Right cardiac atrium (tissue), 5 donors: Measurements from ENCODE around the gene BMPR2. TPM values are rescaled to one million over a fixed set of nuclear protein-coding genes. Genes with fewer than 3 reads are reported as not detected.
"Not testable (repeated sequence)": the region's sequence is repeated elsewhere in the genome, so short reads cannot be mapped to it uniquely, and the experiment has no call there.

Experiments
- ATAC-seq, 2 donors: fragments of 200-7000 bp; cut with Tn5 transposase; one replicate each; pipeline versions ENCODE4 v1.8.0 to v1.9.1; 2020; ENCODE audit warnings: moderate library complexity in 2 of 2, mild to moderate bottlenecking in 1 of 2
- DNase-seq, 3 donors: peaks; one replicate each; pipeline ENCODE4 v3.0.0-alpha.2; 2020
- H3K27ac ChIP-seq: one replicate; pipeline ENCODE4 v1.5.1; 2013; ENCODE audit warnings: mild to moderate bottlenecking, low read length, control low read depth, moderate library complexity
- H3K27me3 ChIP-seq: one replicate; pipeline ENCODE4 v1.6.1; 2013; ENCODE audit not compliant: control insufficient read depth, insufficient read depth
- H3K4me1 ChIP-seq: one replicate; pipeline ENCODE4 v1.6.1; 2013; ENCODE audit warnings: low read length; ENCODE audit not compliant: control insufficient read depth, insufficient read depth
- H3K4me3 ChIP-seq: one replicate; pipeline ENCODE4 v1.5.1; 2013; ENCODE audit warnings: low read length, control low read depth
- H3K9me3 ChIP-seq: one replicate; pipeline ENCODE4 v1.6.1; 2013; ENCODE audit warnings: low read length; ENCODE audit not compliant: control insufficient read depth
- WGBS: extraction: QIAGEN DNeasy Blood & Tissue Kit; methylation state at CpG from one replicate; pipeline ENCODE4 v1.1.7; 2013; 5-methylcytosine and 5-hydroxymethylcytosine counted together
- intact Hi-C, 4 donors: fragments of 100-400 bp; cut with DNase I; formaldehyde crosslinking; loops; one replicate each; pipeline versions ENCODE4 v1.11.0 to v1.14.0; 2022 to 2023
- polyA plus RNA-seq: library from polyadenylated mRNA; stranded (reverse); fragments of 200-250 nt; gene quantifications from one replicate; pipeline ENCODE4 v1.2.3, GENCODE V29; 2013
- total RNA-seq, 4 donors: library from RNA; stranded (reverse); fragmentation: NEBNext Ultra II Directional; extraction: Animal tissue kit (Norgen Biotek cat#: 25700); gene quantifications; one replicate each; pipeline ENCODE4 v1.2.1, GENCODE V29; 2021
- donor health status: healthy with polysubstance abuse.
- donor health status: DM: no; HTN: yes; CAD: no.
- donor health status: DM: no; HTN: no; CAD: no.
- donor health status: DM: no; HTN: yes; CAD: no; lungs with severe emphysema.
- donor health status: DM: yes; HTN: yes; CAD: no.

The BMPR2 gene
- total and polyA plus RNA-seq, 5 donors: 14.9 to 64.7 (median 53.8) TPM

DNA sequence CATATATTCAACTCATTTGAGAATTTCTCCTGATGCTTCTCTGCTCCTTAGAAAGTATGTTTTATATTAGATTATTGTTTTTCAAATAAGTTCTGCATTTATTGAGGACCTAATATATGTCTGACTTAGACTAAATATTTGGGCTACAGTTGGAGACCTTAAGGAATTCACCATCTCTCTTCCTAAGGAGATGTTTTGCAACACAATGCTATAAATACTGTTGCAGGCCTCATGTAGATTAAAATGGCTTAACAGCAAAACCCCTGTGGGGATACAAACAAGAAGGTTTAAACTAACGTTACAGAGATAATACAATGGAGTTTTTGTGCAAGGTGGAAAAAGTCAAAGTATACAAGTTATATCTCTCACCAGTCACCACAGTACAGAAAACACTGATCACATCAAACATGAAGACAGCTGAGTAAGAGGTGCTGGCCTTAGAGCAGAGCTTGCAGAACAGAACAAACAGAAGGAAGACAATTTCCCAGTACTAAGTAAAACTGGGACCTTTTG, 20.1 kb upstream of the BMPR2 start:
- Histone ChIP-seq H3K4me1 (no peaks in the 10 kb centered on the region), H3K27me3 (no peaks in the 10 kb centered on the region), H3K27ac (no peak overlapping the region), H3K9me3 (no peaks in the 10 kb centered on the region), H3K4me3 (no peak overlapping the region)
- ATAC-seq (no peak), DNase-seq (no peak)
- WGBS: 48% methylated on average over 1 of the region's 1 CpG
- intact Hi-C loops: no loop called here

DNA sequence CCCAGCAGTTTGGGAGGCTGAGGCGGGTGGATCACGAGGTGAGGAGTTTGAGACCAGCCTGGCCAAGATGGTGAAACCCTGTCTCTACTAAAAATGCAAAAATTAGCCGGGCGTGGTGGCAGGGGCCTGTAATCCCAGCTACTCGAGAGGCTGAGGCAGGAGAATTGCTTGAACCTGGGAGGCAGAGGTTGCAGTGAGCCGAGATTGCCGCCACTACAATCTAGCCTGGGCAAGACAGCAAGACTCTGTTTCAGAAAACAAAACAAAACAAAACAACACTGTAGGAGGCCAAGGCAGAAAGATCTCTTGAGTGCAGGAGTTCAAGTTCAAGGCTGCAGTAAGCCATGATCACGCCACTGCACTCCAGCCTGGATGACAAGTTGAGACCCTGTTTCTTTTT, 17.2 kb upstream of the BMPR2 start:
- DNase-seq, H3K9me3 ChIP-seq, intact Hi-C loops, H3K27ac ChIP-seq, ATAC-seq, H3K27me3 ChIP-seq, H3K4me1 ChIP-seq, H3K4me3 ChIP-seq: not testable (repeated sequence)
- 98% methylated on average over 8 of the region's 8 CpGs for WGBS

DNA sequence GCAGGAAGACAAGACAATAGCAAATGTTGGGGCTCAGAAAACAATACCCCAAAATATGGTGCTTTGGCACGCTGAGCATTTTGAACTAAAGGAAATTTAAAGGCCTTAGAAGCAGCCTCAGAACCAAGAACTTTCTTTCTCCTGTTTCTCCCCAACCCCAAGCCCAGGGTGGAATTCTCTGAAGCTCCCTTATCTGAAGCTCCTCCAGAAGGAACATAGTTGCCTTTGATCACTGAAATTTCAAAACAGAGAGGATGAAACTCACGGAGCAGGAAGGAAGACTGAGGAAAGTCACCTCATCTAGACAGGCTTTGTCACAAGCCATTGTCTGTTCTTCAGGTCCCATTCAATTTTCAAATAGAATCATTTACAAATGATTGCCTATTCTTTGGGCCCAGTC, 15.5 kb upstream of the BMPR2 start:
- DNase-seq (no peak), ATAC-seq (no peak)
- 89% methylated on average over 2 of the region's 2 CpGs for WGBS
- intact Hi-C loops: no loop called here
- no peak overlapping the region for H3K27ac ChIP-seq
- no peaks in the 10 kb centered on the region for H3K9me3 ChIP-seq
- H3K27me3 ChIP-seq: no peaks in the 10 kb centered on the region
- no peaks in the 10 kb centered on the region for H3K4me1 ChIP-seq
- H3K4me3 ChIP-seq: no peak overlapping the region

DNA sequence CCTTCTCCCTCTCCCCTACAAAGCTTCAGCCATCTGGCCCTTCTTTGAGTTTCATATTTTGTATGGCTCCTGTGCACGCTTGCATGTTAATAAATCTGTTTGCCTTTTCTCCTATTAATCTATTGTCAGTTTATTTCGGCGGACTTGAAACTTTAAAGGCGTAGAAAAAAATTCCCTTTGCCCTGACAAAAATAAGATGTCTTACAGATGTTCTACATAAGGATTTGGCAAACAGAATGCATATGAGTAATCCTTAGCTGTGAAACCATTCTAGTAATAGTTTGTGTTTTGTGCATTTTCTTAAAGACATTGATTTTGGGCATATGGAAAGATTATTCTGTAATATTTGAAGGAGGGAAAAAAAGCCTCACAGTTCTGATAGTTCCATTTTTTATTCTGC, 15.0 kb upstream of the BMPR2 start:
- Histone ChIP-seq H3K27me3 (no peaks in the 10 kb centered on the region), H3K4me3 (no peak overlapping the region), H3K27ac (no peak overlapping the region), H3K9me3 (no peaks in the 10 kb centered on the region), H3K4me1 (no peaks in the 10 kb centered on the region)
- WGBS: 78% methylated on average over 4 of the region's 4 CpGs
- intact Hi-C loops: no loop called here
- ATAC-seq (no peak), DNase-seq (no peak)

DNA sequence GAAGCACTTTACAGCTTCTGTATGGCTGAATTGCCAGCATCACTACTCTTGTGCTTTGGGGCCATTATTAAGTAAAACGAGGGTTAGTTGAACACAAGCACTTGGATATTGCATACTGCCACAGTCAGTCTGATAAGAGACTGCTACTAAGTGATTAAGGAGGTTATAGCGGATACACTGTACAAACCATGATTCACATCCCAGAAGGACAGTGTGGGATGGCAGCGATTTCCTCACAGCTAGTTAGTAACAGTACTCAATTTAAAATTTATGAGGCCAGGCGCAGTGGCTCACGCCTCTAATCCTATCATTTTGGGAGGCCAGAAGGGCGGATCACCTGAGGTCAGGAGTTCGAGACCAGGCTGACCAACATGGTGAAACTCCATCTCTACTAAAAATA, 2.6 kb upstream of the BMPR2 start:
- H3K27me3 ChIP-seq: no peaks in the 10 kb centered on the region
- 84% methylated on average over 7 of the region's 7 CpGs for WGBS

DNA sequence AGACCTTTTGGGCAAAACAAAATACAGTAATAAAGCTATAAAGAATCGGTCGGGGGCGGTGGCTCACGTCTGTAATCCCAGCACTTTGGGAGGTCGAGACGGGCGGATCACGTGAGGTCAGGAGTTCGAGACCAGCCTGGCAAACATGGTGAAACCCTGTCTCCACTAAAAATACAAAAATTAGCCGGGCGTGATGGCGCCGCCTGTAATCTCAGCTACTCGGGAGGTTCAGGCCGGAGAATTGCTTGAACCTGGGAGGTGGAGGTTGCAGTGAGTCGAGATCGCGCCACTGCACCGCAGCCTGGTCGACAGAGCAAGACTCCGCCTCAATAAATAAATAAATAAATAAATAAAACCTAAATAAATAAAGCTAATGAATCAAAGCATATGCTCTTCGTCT, 1.7 kb upstream of the BMPR2 start:
- not testable (repeated sequence) for H3K4me3 ChIP-seq, ATAC-seq, H3K27me3 ChIP-seq, H3K9me3 ChIP-seq, H3K4me1 ChIP-seq, H3K27ac ChIP-seq
- 93% methylated on average over 22 of the region's 22 CpGs for WGBS
- intact Hi-C loops: loop anchor here in 1 of 4 donors (10.0 kb wide), 2 partner anchors 80 to 100 kb away; no protein-coding TSS in a partner anchor
- peak in 1 of 3 donors; percentile 44 for DNase-seq

More for the DNA sequence above, 2.6 kb upstream of the BMPR2 start:
- H3K4me3 ChIP-seq: no peak overlapping the region
- DNase-seq (no peak), ATAC-seq (no peak)
- intact Hi-C loops: loop anchor here in 1 of 4 donors (10.0 kb wide), 2 partner anchors 81 to 99 kb away; no protein-coding TSS in a partner anchor
- H3K4me1 ChIP-seq: no peaks in the 10 kb centered on the region
- no peak overlapping the region for H3K27ac ChIP-seq
- H3K9me3 ChIP-seq: no peaks in the 10 kb centered on the region

DNA sequence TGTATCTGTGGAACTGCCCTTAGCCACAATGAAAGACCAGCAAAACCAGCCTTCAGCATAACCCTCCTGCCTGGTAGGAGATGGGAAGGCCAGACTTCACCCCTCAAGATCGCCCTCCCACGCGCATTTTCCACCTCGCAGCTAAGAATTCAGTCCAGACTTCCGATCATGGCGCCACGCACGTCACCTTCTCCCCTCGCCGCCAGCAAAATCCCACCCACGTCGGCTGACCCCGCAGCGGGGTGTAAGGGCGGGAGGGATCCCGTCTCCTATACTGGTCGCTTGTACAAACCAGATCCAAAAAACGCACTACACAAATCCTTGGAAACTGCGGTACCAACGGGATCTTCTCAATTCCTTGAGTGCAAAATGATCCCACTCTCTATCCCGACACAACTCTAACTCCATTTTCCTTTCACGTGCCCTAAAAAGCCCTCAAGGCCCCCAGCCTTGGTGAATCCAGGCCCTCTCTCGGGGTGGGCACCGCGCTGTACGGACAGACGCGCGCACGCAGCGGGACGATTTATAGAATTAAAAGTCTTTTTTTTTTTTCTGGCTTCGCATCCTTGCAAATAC, 1.0 kb upstream of the BMPR2 start:
- DNase-seq (peak; percentile 82 to 89 (median 86)), ATAC-seq (peak; percentile 42 to 66)
- Histone ChIP-seq H3K27ac (peak overlapping the region; percentile 99), H3K27me3 (no peaks in the 10 kb centered on the region), H3K4me3 (peak overlapping the region; percentile 95), H3K9me3 (no peaks in the 10 kb centered on the region), H3K4me1 (no peaks in the 10 kb centered on the region)
- 1% methylated on average over 33 of the region's 33 CpGs for WGBS
- intact Hi-C loops: loop anchor here in 1 of 4 donors (10.0 kb wide), 2 partner anchors 80 to 100 kb away; no protein-coding TSS in a partner anchor

DNA sequence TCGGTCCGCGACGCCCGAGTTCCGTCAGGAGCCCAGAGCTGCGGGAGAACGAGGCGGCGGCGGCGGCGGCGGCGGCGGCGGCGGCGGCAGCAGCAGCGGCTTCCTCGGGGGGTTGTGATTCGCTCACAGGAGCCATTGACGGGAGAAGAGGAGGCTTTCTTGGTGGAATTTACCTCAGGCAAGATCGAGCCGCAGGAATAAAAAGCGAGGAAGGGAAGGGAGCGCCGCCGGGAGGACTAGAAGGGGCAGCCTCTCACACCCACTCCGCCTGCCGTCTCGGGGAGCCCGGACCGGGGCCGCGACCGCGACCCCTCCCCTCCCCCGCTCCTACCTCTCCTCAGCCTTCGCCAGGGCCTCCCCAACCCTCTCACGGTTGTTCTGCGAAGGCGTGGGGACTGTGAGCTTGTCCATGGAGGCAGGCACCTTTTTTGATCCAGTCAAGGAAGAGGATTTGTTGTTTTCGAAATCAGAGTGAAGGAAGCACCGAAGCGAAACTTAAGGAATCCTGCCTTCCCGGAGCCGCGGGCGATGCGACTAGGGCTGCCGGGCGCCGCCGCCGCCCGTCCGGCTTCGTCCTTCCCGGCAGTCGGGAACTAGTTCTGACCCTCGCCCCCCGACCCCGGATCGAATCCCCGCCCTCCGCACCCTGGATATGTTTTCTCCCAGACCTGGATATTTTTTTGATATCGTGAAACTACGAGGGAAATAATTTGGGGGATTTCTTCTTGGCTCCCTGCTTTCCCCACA, 506 bp downstream of the BMPR2 start:
- intact Hi-C loops: loop anchor here in 1 of 4 donors (10.0 kb wide), 2 partner anchors 78 to 102 kb away; no protein-coding TSS in a partner anchor
- H3K4me3 ChIP-seq: peak overlapping the region; percentile 95
- ATAC-seq (peak; percentile 17 to 33), DNase-seq (peak; percentile 39 to 75 (median 75))
- no peaks in the 10 kb centered on the region for H3K9me3 ChIP-seq
- H3K27me3 ChIP-seq: no peaks in the 10 kb centered on the region
- H3K4me1 ChIP-seq: peaks cover 4% of the 10 kb centered on the region
- WGBS: under 1% methylated on average over 69 of the region's 69 CpGs
- peak overlapping the region; percentile 82 for H3K27ac ChIP-seq

DNA sequence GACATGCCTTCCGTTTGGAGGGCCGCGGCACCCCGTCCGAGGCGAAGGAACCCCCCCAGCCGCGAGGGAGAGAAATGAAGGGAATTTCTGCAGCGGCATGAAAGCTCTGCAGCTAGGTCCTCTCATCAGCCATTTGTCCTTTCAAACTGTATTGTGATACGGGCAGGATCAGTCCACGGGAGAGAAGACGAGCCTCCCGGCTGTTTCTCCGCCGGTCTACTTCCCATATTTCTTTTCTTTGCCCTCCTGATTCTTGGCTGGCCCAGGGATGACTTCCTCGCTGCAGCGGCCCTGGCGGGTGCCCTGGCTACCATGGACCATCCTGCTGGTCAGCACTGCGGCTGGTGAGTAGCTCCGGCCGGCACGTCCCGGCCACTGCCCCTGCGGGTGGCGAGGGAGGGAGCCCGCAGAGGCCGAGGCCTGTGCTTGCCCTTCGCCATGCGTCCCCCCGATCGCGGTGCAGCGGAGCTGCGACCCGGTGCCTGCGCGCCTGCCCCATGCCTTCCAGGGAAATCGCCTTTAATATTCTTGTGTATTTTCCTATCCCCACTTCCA, 1.2 kb downstream of the BMPR2 start:
- Histone ChIP-seq H3K27me3 (no peaks in the 10 kb centered on the region), H3K4me1 (peaks cover 4% of the 10 kb centered on the region), H3K27ac (peak overlapping the region; percentile 82), H3K9me3 (no peaks in the 10 kb centered on the region), H3K4me3 (peak overlapping the region; percentile 95)
- intact Hi-C loops: loop anchor here in 1 of 4 donors (10.0 kb wide), 2 partner anchors 78 to 102 kb away; no protein-coding TSS in a partner anchor
- under 1% methylated on average over 38 of the region's 38 CpGs for WGBS
- DNase-seq (peak; percentile 42 to 81 (median 78)), ATAC-seq (peak; percentile 30 to 51)

DNA sequence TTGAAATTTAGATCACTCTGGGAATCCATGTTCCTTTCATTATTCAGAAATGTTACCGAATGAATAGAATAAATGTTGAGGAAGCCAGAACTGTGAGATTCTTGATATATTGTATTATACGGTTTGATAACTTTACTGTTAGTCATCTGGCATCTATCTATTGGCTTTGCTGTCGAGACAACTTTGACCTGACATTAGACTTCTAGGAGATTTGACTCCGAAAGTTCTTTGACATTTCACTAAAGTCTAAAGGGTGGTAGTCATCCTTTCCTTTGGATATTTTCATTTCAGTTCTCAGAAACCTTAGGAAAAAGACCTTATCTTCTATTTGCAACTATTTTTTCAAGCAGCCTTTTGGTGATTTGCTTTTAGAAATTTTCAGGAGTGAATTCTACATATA, 1.9 kb downstream of the BMPR2 start:
- no peaks in the 10 kb centered on the region for H3K27me3 ChIP-seq
- ATAC-seq (no peak), DNase-seq (no peak)
- H3K9me3 ChIP-seq: no peaks in the 10 kb centered on the region
- WGBS: 2% methylated on average over 4 of the region's 4 CpGs
- no peak overlapping the region for H3K27ac ChIP-seq
- intact Hi-C loops: loop anchor here in 1 of 4 donors (10.0 kb wide), 2 partner anchors 77 to 103 kb away; no protein-coding TSS in a partner anchor
- peaks cover 4% of the 10 kb centered on the region for H3K4me1 ChIP-seq
- H3K4me3 ChIP-seq: peak overlapping the region; percentile 95
